ENCODE data around the gene PGM1. TPM values are rescaled to one million over a fixed set of nuclear protein-coding genes. Genes with fewer than 3 reads are reported as not detected.
A peak's percentile ranks its signal among the peaks of the same experiment; 100 is the strongest.

PGM1 gene
- polyA plus RNA-seq, 6 donors from 2014 or later, result 11.9 to 50.8 (median 21.0) TPM

- ATAC-seq (ENCODE audit: low read depth in 2 of 2) (no peak), DNase-seq (no peak)
- Mint-ChIP-seq H3K36me3 (peaks cover 4 to 6% of the 10 kb centered on the region in 2 donors), H3K27me3 (no peaks in the 10 kb centered on the region), H3K9me3 (no peaks in the 10 kb centered on the region), H3K4me1 (peaks cover 0 to 7% (median 0%) of the 10 kb centered on the region in 3 donors), H3K4me3 (no peak overlapping the region), H3K27ac (peak overlapping the region in 2 of 6 donors; percentile 42 to 71)
Measured at GRCh38 chr1:63607322-63607721, 14.1 kb downstream of the PGM1 start.

GRCh38 chr1:63611231-63611630 lies 18.0 kb downstream of the PGM1 start:
- H3K27ac Mint-ChIP-seq, result no peak overlapping the region
- H3K4me3 Mint-ChIP-seq, result no peak overlapping the region
- H3K9me3 Mint-ChIP-seq, result no peaks in the 10 kb centered on the region
- DNase-seq, result no peak
- H3K36me3 Mint-ChIP-seq, result no peaks in the 10 kb centered on the region
- no peaks in the 10 kb centered on the region for H3K27me3 Mint-ChIP-seq
- ATAC-seq (ENCODE audit: low read depth in 2 of 2), result no peak
- peaks cover 0 to 8% (median 0%) of the 10 kb centered on the region in 3 donors for H3K4me1 Mint-ChIP-seq

GRCh38 chr1:63612564-63612963 lies 19.4 kb downstream of the PGM1 start:
- Mint-ChIP-seq H3K27ac (no peak overlapping the region), H3K9me3 (no peaks in the 10 kb centered on the region), H3K36me3 (no peaks in the 10 kb centered on the region), H3K4me1 (peaks cover 0 to 4% (median 4%) of the 10 kb centered on the region in 3 donors), H3K27me3 (no peaks in the 10 kb centered on the region), H3K4me3 (no peak overlapping the region)
- DNase-seq, result no peak
- no peak for ATAC-seq (ENCODE audit: low read depth in 2 of 2)

GRCh38 chr1:63612971-63613370 lies 19.8 kb downstream of the PGM1 start:
- no peak overlapping the region for H3K4me3 Mint-ChIP-seq
- no peaks in the 10 kb centered on the region for H3K36me3 Mint-ChIP-seq
- no peaks in the 10 kb centered on the region for H3K9me3 Mint-ChIP-seq
- ATAC-seq (ENCODE audit: low read depth in 2 of 2), result no peak
- no peaks in the 10 kb centered on the region for H3K27me3 Mint-ChIP-seq
- H3K27ac Mint-ChIP-seq, result no peak overlapping the region
- H3K4me1 Mint-ChIP-seq, result peaks cover 0 to 4% (median 4%) of the 10 kb centered on the region in 3 donors
- no peak for DNase-seq

- H3K36me3 Mint-ChIP-seq, result peaks cover 0 to 6% of the 10 kb centered on the region in 2 donors
- no peaks in the 10 kb centered on the region for H3K9me3 Mint-ChIP-seq
- ATAC-seq (ENCODE audit: low read depth in 2 of 2) (peak; percentile 41 to 61), DNase-seq (peak; percentile 60)
- peaks cover 0 to 4% (median 4%) of the 10 kb centered on the region in 3 donors for H3K4me1 Mint-ChIP-seq
- H3K27ac Mint-ChIP-seq, result no peak overlapping the region
- H3K4me3 Mint-ChIP-seq, result no peak overlapping the region
- H3K27me3 Mint-ChIP-seq, result no peaks in the 10 kb centered on the region
Measured at GRCh38 chr1:63615768-63616420, 22.7 kb downstream of the PGM1 start.

GRCh38 chr1:63617450-63617849 lies 24.2 kb downstream of the PGM1 start:
- Mint-ChIP-seq H3K4me1 (peaks cover 0 to 4% (median 4%) of the 10 kb centered on the region in 3 donors), H3K4me3 (no peak overlapping the region), H3K27me3 (no peaks in the 10 kb centered on the region), H3K9me3 (no peaks in the 10 kb centered on the region), H3K27ac (peak overlapping the region in 2 of 6 donors; percentile 36 to 51), H3K36me3 (peaks cover 0 to 6% of the 10 kb centered on the region in 2 donors)
- no peak for ATAC-seq (ENCODE audit: low read depth in 2 of 2)
- DNase-seq, result no peak

- peaks cover 0 to 6% of the 10 kb centered on the region in 2 donors for H3K36me3 Mint-ChIP-seq
- peaks cover 3 to 4% (median 4%) of the 10 kb centered on the region in 3 donors for H3K4me1 Mint-ChIP-seq
- H3K4me3 Mint-ChIP-seq, result no peak overlapping the region
- H3K9me3 Mint-ChIP-seq, result no peaks in the 10 kb centered on the region
- H3K27ac Mint-ChIP-seq, result peak overlapping the region in 1 of 6 donors; percentile 51
- no peak for ATAC-seq (ENCODE audit: low read depth in 2 of 2)
- H3K27me3 Mint-ChIP-seq, result no peaks in the 10 kb centered on the region
- no peak for DNase-seq
Measured at GRCh38 chr1:63618011-63618410, 24.8 kb downstream of the PGM1 start.

- no peak for ATAC-seq (ENCODE audit: low read depth in 2 of 2)
- Mint-ChIP-seq H3K4me1 (peaks cover 0 to 4% (median 3%) of the 10 kb centered on the region in 3 donors), H3K4me3 (no peak overlapping the region), H3K27ac (no peak overlapping the region), H3K9me3 (no peaks in the 10 kb centered on the region), H3K27me3 (no peaks in the 10 kb centered on the region), H3K36me3 (peaks cover 0 to 12% of the 10 kb centered on the region in 2 donors)
- no peak for DNase-seq
Measured at GRCh38 chr1:63619558-63619957, 26.3 kb downstream of the PGM1 start.

GRCh38 chr1:63620671-63621070 lies 27.5 kb downstream of the PGM1 start:
- Mint-ChIP-seq H3K36me3 (peaks cover 0 to 12% of the 10 kb centered on the region in 2 donors), H3K27ac (peak overlapping the region in 2 of 6 donors; percentile 8 to 56), H3K4me3 (no peak overlapping the region), H3K27me3 (no peaks in the 10 kb centered on the region), H3K9me3 (no peaks in the 10 kb centered on the region), H3K4me1 (peaks cover 0 to 4% (median 3%) of the 10 kb centered on the region in 3 donors)
- DNase-seq (no peak), ATAC-seq (ENCODE audit: low read depth in 2 of 2) (no peak)

- Mint-ChIP-seq H3K36me3 (peaks cover 0 to 12% of the 10 kb centered on the region in 2 donors), H3K27me3 (no peaks in the 10 kb centered on the region), H3K4me3 (no peak overlapping the region), H3K4me1 (peaks cover 0 to 4% (median 3%) of the 10 kb centered on the region in 3 donors), H3K9me3 (no peaks in the 10 kb centered on the region), H3K27ac (no peak overlapping the region)
- DNase-seq (no peak), ATAC-seq (ENCODE audit: low read depth in 2 of 2) (no peak)
Measured at GRCh38 chr1:63621075-63621474, 27.9 kb downstream of the PGM1 start.

GRCh38 chr1:63621698-63622097 lies 28.5 kb downstream of the PGM1 start:
- no peak overlapping the region for H3K4me3 Mint-ChIP-seq
- H3K36me3 Mint-ChIP-seq, result peaks cover 0 to 12% of the 10 kb centered on the region in 2 donors
- H3K9me3 Mint-ChIP-seq, result no peaks in the 10 kb centered on the region
- DNase-seq (no peak), ATAC-seq (ENCODE audit: low read depth in 2 of 2) (no peak)
- H3K27me3 Mint-ChIP-seq, result no peaks in the 10 kb centered on the region
- no peak overlapping the region for H3K27ac Mint-ChIP-seq
- peaks cover 0 to 4% (median 3%) of the 10 kb centered on the region in 3 donors for H3K4me1 Mint-ChIP-seq

- no peak overlapping the region for H3K4me3 Mint-ChIP-seq
- peaks cover 0 to 12% of the 10 kb centered on the region in 2 donors for H3K36me3 Mint-ChIP-seq
- no peaks in the 10 kb centered on the region for H3K9me3 Mint-ChIP-seq
- H3K27ac Mint-ChIP-seq, result no peak overlapping the region
- DNase-seq (no peak), ATAC-seq (ENCODE audit: low read depth in 2 of 2) (no peak)
- H3K4me1 Mint-ChIP-seq, result peaks cover 0 to 3% (median 0%) of the 10 kb centered on the region in 3 donors
- H3K27me3 Mint-ChIP-seq, result no peaks in the 10 kb centered on the region
Measured at GRCh38 chr1:63622849-63623566, 29.8 kb downstream of the PGM1 start.

- Mint-ChIP-seq H3K4me1 (peaks cover 0 to 3% (median 0%) of the 10 kb centered on the region in 3 donors), H3K9me3 (no peaks in the 10 kb centered on the region), H3K36me3 (peaks cover 0 to 10% of the 10 kb centered on the region in 2 donors), H3K4me3 (no peak overlapping the region), H3K27ac (no peak overlapping the region), H3K27me3 (no peaks in the 10 kb centered on the region)
- no peak for ATAC-seq (ENCODE audit: low read depth in 2 of 2)
- no peak for DNase-seq
Measured at GRCh38 chr1:63623952-63624351, 30.7 kb downstream of the PGM1 start.

GRCh38 chr1:63624911-63625310 lies 31.7 kb downstream of the PGM1 start:
- H3K36me3 Mint-ChIP-seq, result peaks cover 0 to 6% of the 10 kb centered on the region in 2 donors
- ATAC-seq (ENCODE audit: low read depth in 2 of 2), result no peak

More at GRCh38 chr1:63624911-63625310, 31.7 kb downstream of the PGM1 start:
- H3K27me3 Mint-ChIP-seq, result no peaks in the 10 kb centered on the region
- no peak overlapping the region for H3K27ac Mint-ChIP-seq
- H3K9me3 Mint-ChIP-seq, result no peaks in the 10 kb centered on the region
- H3K4me3 Mint-ChIP-seq, result no peak overlapping the region
- no peak for DNase-seq
- peaks cover 0 to 3% (median 0%) of the 10 kb centered on the region in 3 donors for H3K4me1 Mint-ChIP-seq

Data from naive B cell (primary cell).